ENCODE data around the gene PLAC1.

The PLAC1 gene

GRCh38 chrX:134688031-134688823, 30.0 kb upstream of the PLAC1 start:
- no peaks in the 10 kb centered on the region for H3K4me1 ChIP-seq (ENCODE audit: insufficient read depth, low read length, severe bottlenecking)
- H3K9me3 ChIP-seq (ENCODE audit: low read length): no peaks in the 10 kb centered on the region
- no peaks in the 10 kb centered on the region for H3K36me3 ChIP-seq (ENCODE audit: insufficient read depth, low read length)
- no peak overlapping the region for H3K4me2 ChIP-seq (ENCODE audit: low read length)
- H3F3A ChIP-seq (ENCODE audit: insufficient read depth, low read length): no peaks in the 10 kb centered on the region
- no peaks in the 10 kb centered on the region for H3K79me2 ChIP-seq (ENCODE audit: insufficient read depth, low read length)
- TF ChIP-seq EZH2 (IDR thresholded peaks at IDR 0.05; ENCODE audit: borderline replicate concordance, low read length) (no peak), CTCF (IDR thresholded peaks at IDR 0.05; ENCODE audit: low read length) (no peak)
- H2AFZ ChIP-seq (ENCODE audit: low read length): no peak overlapping the region
- H3K27me3 ChIP-seq (ENCODE audit: insufficient read depth, low read length): no peaks in the 10 kb centered on the region
- H3K9ac ChIP-seq (ENCODE audit: low read length): no peak overlapping the region
- no peaks in the 10 kb centered on the region for H3K9me2 ChIP-seq (ENCODE audit: low read depth, low read length)
- no peaks in the 10 kb centered on the region for H4K20me1 ChIP-seq (ENCODE audit: insufficient read depth, low read length)
- H3K27ac ChIP-seq (ENCODE audit: low read depth, low read length, poor library complexity, severe bottlenecking): no peak overlapping the region
- H3K4me3 ChIP-seq (ENCODE audit: low read depth, low read length, poor library complexity, severe bottlenecking): no peak overlapping the region

GRCh38 chrX:134685668-134686067, 27.4 kb upstream of the PLAC1 start:
- Histone ChIP-seq H3K27me3 (ENCODE audit: insufficient read depth, low read length) (no peaks in the 10 kb centered on the region), H3F3A (ENCODE audit: insufficient read depth, low read length) (no peaks in the 10 kb centered on the region), H3K9me2 (ENCODE audit: low read depth, low read length) (no peaks in the 10 kb centered on the region), H4K20me1 (ENCODE audit: insufficient read depth, low read length) (no peaks in the 10 kb centered on the region), H3K79me2 (ENCODE audit: insufficient read depth, low read length) (no peaks in the 10 kb centered on the region), H2AFZ (ENCODE audit: low read length) (no peak overlapping the region), H3K4me2 (ENCODE audit: low read length) (no peak overlapping the region), H3K36me3 (ENCODE audit: insufficient read depth, low read length) (no peaks in the 10 kb centered on the region), H3K4me1 (ENCODE audit: insufficient read depth, low read length, severe bottlenecking) (no peaks in the 10 kb centered on the region), H3K9ac (ENCODE audit: low read length) (no peak overlapping the region), H3K9me3 (ENCODE audit: low read length) (no peaks in the 10 kb centered on the region), H3K4me3 (ENCODE audit: low read depth, low read length, poor library complexity, severe bottlenecking) (no peak overlapping the region), H3K27ac (ENCODE audit: low read depth, low read length, poor library complexity, severe bottlenecking) (no peak overlapping the region)
- TF ChIP-seq CTCF (IDR thresholded peaks at IDR 0.05; ENCODE audit: low read length) (no peak), EZH2 (IDR thresholded peaks at IDR 0.05; ENCODE audit: borderline replicate concordance, low read length) (no peak)

GRCh38 chrX:134684956-134685355, 26.7 kb upstream of the PLAC1 start:
- H3K27me3 ChIP-seq (ENCODE audit: insufficient read depth, low read length): no peaks in the 10 kb centered on the region
- no peak overlapping the region for H3K4me3 ChIP-seq (ENCODE audit: low read depth, low read length, poor library complexity, severe bottlenecking)
- no peaks in the 10 kb centered on the region for H3K79me2 ChIP-seq (ENCODE audit: insufficient read depth, low read length)
- no peak overlapping the region for H3K27ac ChIP-seq (ENCODE audit: low read depth, low read length, poor library complexity, severe bottlenecking)
- no peaks in the 10 kb centered on the region for H3K36me3 ChIP-seq (ENCODE audit: insufficient read depth, low read length)
- no peaks in the 10 kb centered on the region for H3K9me2 ChIP-seq (ENCODE audit: low read depth, low read length)
- no peaks in the 10 kb centered on the region for H3K4me1 ChIP-seq (ENCODE audit: insufficient read depth, low read length, severe bottlenecking)
- H4K20me1 ChIP-seq (ENCODE audit: insufficient read depth, low read length): no peaks in the 10 kb centered on the region
- H3K4me2 ChIP-seq (ENCODE audit: low read length): no peak overlapping the region
- no peak overlapping the region for H3K9ac ChIP-seq (ENCODE audit: low read length)
- TF ChIP-seq CTCF (IDR thresholded peaks at IDR 0.05; ENCODE audit: low read length): no peak
- no peak for TF ChIP-seq EZH2 (IDR thresholded peaks at IDR 0.05; ENCODE audit: borderline replicate concordance, low read length)
- H3F3A ChIP-seq (ENCODE audit: insufficient read depth, low read length): no peaks in the 10 kb centered on the region
- no peak overlapping the region for H2AFZ ChIP-seq (ENCODE audit: low read length)
- H3K9me3 ChIP-seq (ENCODE audit: low read length): no peaks in the 10 kb centered on the region
